Measurements from ENCODE around the gene TMCC3. TPM values are rescaled to one million over a fixed set of nuclear protein-coding genes. Genes with fewer than 3 reads are reported as not detected.

TMCC3 gene
- total RNA-seq, 1 donor, result 0.36 TPM

- H3K27me3 ChIP-seq (ENCODE audit: insufficient read depth, low read length), result peaks cover 25% of the 10 kb centered on the region
- H3K36me3 ChIP-seq (ENCODE audit: insufficient read depth, low read length), result no peaks in the 10 kb centered on the region
- no peak overlapping the region for H3K27ac ChIP-seq (ENCODE audit: low read depth, low read length)
- no peak for DNase-seq (ENCODE audit: insufficient read length, low spot score, missing footprints)
- no peak overlapping the region for H3K4me2 ChIP-seq (ENCODE audit: insufficient read depth, low read length)
- no peak overlapping the region for H3K4me3 ChIP-seq (ENCODE audit: insufficient read depth, low read length)
- no peak for TF ChIP-seq CTCF (IDR thresholded peaks at IDR 0.05; ENCODE audit: extremely low read depth, low read depth, low read length)
- H2AFZ ChIP-seq (ENCODE audit: low read length), result no peak overlapping the region
- no peaks in the 10 kb centered on the region for H4K20me1 ChIP-seq (ENCODE audit: insufficient read depth, low read length)
- no peaks in the 10 kb centered on the region for H3K4me1 ChIP-seq (ENCODE audit: insufficient read depth, low read length)
- H3K79me2 ChIP-seq (ENCODE audit: insufficient read depth, low read length), result no peaks in the 10 kb centered on the region
- H3K9me3 ChIP-seq (ENCODE audit: low read depth, low read length), result no peaks in the 10 kb centered on the region
Observed at GRCh38 chr12:94531196-94531720, 119.1 kb downstream of the TMCC3 start.

DNA sequence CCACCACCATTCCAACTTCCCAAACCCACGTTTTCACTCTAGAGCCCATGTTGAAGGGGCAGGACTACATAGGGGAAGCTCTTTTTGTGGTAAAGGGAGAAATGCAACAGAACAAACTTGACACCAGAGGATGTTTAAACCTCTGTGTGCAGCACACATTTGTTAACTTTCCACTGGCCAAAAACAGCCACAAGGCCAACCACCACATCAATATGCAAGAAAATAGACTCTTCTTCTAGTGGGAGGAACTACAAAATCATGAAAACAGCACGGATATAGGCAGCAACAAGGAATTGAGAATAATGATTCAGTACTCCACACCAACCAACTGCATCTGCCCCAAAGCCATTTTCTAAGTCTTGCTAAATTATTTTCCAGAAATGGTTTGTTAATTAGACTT lies 124.4 kb downstream of the TMCC3 start:
- Histone ChIP-seq H3K27me3 (ENCODE audit: insufficient read depth, low read length) (peaks cover 36% of the 10 kb centered on the region), H4K20me1 (ENCODE audit: insufficient read depth, low read length) (no peaks in the 10 kb centered on the region), H3K36me3 (ENCODE audit: insufficient read depth, low read length) (no peaks in the 10 kb centered on the region), H3K79me2 (ENCODE audit: insufficient read depth, low read length) (no peaks in the 10 kb centered on the region), H3K4me1 (ENCODE audit: insufficient read depth, low read length) (no peaks in the 10 kb centered on the region), H3K27ac (ENCODE audit: low read depth, low read length) (no peak overlapping the region), H3K4me2 (ENCODE audit: insufficient read depth, low read length) (no peak overlapping the region), H3K4me3 (ENCODE audit: insufficient read depth, low read length) (no peak overlapping the region), H3K9me3 (ENCODE audit: low read depth, low read length) (no peaks in the 10 kb centered on the region), H2AFZ (ENCODE audit: low read length) (no peak overlapping the region)
- no peak for DNase-seq (ENCODE audit: insufficient read length, low spot score, missing footprints)
- TF ChIP-seq CTCF (IDR thresholded peaks at IDR 0.05; ENCODE audit: extremely low read depth, low read depth, low read length), result no peak

Small RNA genes within 50 kb of the gene (small RNA-seq; reads per million reads assigned to genes)
- not detected for gene LSM3P2
- not detected for gene MIR5700

Other genes with a start within 250 kb of the TMCC3 start
- gene CEP83, start 190.7 kb downstream of the TMCC3 start, total RNA-seq, result 9.8 and 14.1 TPM in 2 replicates

All from osteoblast (primary cell).